OCI-LY1 (cell line): ENCODE measurements around the gene WDR83.

Experiments
- CTCF ChIP-seq: fragments of 200-600 bp; sonication (generic), shearing (Covaris generic); IDR thresholded peaks from 2 replicates; pipeline ENCODE4 v1.5.1; 2017; ENCODE audit warnings: mild to moderate bottlenecking, antibody characterized with exemption, low read length, moderate library complexity, mixed read lengths
- EZH2 ChIP-seq: fragments of 200-600 bp; sonication (generic), shearing (Covaris generic); IDR thresholded peaks from 2 replicates; pipeline ENCODE4 v1.8.0; 2017; ENCODE audit warnings: borderline replicate concordance, mixed run types, mild to moderate bottlenecking, antibody characterized with exemption, low read length, moderate library complexity, mixed read lengths

- TF ChIP-seq CTCF (peak; percentile 88), EZH2 (no peak)
Observed at GRCh38 chr19:12639901-12640613, 26.6 kb upstream of the WDR83 start.
